Body of pancreas (tissue), 4 donors: ENCODE data around the gene DDAH2. TPM values are rescaled to one million over a fixed set of nuclear protein-coding genes. Genes with fewer than 3 reads are reported as not detected.

Experiments
- ATAC-seq: fragments of 150-250 bp; one replicate; pipeline ENCODE4 v1.9.1; 2016
- DNase-seq, 4 donors: peaks; one replicate each; pipeline ENCODE4 v3.0.0-alpha.2; 2019
- H3K27ac ChIP-seq, 4 donors: fragments of 200-600 bp; sonication (generic); 1 replicate in 3 of 4; 2 replicates in 1 of 4; pipeline versions ENCODE4 v1.5.1 to v1.6.1; 2016 to 2019; ENCODE audit warnings: mild to moderate bottlenecking in 1 of 4, mixed read lengths in 1 of 4, moderate library complexity in 1 of 4
- H3K27me3 ChIP-seq, 2 donors: fragments of 200-600 bp; sonication (generic); one replicate each; pipeline ENCODE4 v1.6.0; 2016; ENCODE audit warnings: mild to moderate bottlenecking in 1 of 2
- H3K36me3 ChIP-seq, 2 donors: fragments of 200-600 bp; sonication (generic); replicated peaks in 1 of 2; 2 replicates each; pipeline ENCODE4 v1.5.1; 2016; ENCODE audit warnings: low read depth in 2 of 2; ENCODE audit not compliant: insufficient read depth in 1 of 2
- H3K4me1 ChIP-seq: fragments of 200-600 bp; sonication (generic); one replicate; pipeline ENCODE4 v1.6.0; 2016
- H3K4me3 ChIP-seq, 2 donors: fragments of 200-600 bp; sonication (generic); 1 replicate in 1 of 2; 2 replicates in 1 of 2; pipeline ENCODE4 v1.5.1; 2016 to 2019
- H3K9me3 ChIP-seq, 3 donors: fragments of 200-600 bp; sonication (generic); 1 replicate in 2 of 3; 2 replicates in 1 of 3; pipeline ENCODE4 v1.5.1; 2016
- POLR2A ChIP-seq, 3 donors: fragments of 450-650 bp; IDR thresholded peaks; one replicate each; pipeline ENCODE4 v1.6.1; 2016; ENCODE audit warnings: antibody characterized with exemption in 3 of 3, mild to moderate bottlenecking in 2 of 3
- whole genome bisulfite sequencing, 2 donors: methylation state at CpG; one replicate each; pipeline ENCODE4 v1.1.5; 2017; 5-methylcytosine and 5-hydroxymethylcytosine counted together
- intact Hi-C: fragments of 100-400 bp; cut with DNase I; formaldehyde crosslinking; loops from one replicate; pipeline ENCODE4 v1.15.1; 2023
- total RNA-seq, 2 donors: library from RNA; depleted of rRNA; stranded (reverse); fragments of >200 nt; gene quantifications; one replicate each; pipeline ENCODE4 v1.1.0, GENCODE V29; 2016
- TF ChIP-seq, protein P1 (sequence below), 7 experiments: fragments of 450-650 bp in 4 of 7; fragments of 200-600 bp in 3 of 7; sonication (generic) in 3 of 7; IDR thresholded peaks; one replicate each; pipeline ENCODE4 v1.5.1; 2016 to 2019; ENCODE audit warnings: antibody characterized with exemption in 7 of 7

DDAH2 gene
- total RNA-seq, 2 donors from 2014 or later: 23.6 to 40.5 TPM

DNA sequence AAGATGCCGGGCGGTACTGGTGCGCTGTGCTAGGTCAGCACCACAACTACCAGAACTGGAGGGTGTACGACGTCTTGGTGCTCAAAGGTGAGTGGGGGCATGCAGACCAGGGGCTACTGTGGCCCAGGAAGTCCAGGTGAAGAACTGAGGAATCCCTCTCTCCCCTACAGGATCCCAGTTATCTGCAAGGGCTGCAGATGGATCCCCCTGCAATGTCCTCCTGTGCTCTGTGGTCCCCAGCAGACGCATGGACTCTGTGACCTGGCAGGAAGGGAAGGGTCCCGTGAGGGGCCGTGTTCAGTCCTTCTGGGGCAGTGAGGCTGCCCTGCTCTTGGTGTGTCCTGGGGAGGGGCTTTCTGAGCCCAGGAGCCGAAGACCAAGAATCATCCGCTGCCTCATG, 21.4 kb downstream of the DDAH2 start:
- no peaks in the 10 kb centered on the region for H3K27me3 ChIP-seq
- DNase-seq (no peak), ATAC-seq (no peak)
- H3K4me3 ChIP-seq: no peak overlapping the region
- WGBS, 2 donors: 73 to 88% methylated on average over 4 to 10 of the region's 10 CpGs
- TF ChIP-seq POLR2A (IDR thresholded peaks at IDR 0.05): no peak
- TF ChIP-seq, protein P1, sequence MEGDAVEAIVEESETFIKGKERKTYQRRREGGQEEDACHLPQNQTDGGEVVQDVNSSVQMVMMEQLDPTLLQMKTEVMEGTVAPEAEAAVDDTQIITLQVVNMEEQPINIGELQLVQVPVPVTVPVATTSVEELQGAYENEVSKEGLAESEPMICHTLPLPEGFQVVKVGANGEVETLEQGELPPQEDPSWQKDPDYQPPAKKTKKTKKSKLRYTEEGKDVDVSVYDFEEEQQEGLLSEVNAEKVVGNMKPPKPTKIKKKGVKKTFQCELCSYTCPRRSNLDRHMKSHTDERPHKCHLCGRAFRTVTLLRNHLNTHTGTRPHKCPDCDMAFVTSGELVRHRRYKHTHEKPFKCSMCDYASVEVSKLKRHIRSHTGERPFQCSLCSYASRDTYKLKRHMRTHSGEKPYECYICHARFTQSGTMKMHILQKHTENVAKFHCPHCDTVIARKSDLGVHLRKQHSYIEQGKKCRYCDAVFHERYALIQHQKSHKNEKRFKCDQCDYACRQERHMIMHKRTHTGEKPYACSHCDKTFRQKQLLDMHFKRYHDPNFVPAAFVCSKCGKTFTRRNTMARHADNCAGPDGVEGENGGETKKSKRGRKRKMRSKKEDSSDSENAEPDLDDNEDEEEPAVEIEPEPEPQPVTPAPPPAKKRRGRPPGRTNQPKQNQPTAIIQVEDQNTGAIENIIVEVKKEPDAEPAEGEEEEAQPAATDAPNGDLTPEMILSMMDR (IDR thresholded peaks at IDR 0.05): no peak
- no peaks in the 10 kb centered on the region for H3K9me3 ChIP-seq
- no peaks in the 10 kb centered on the region for H3K36me3 ChIP-seq
- H3K4me1 ChIP-seq: peaks cover 6% of the 10 kb centered on the region
- no peak overlapping the region for H3K27ac ChIP-seq
- intact Hi-C loops: no loop called here

GRCh38 chr6:31706599-31706998, 22.5 kb downstream of the DDAH2 start, which contains the start of gene LY6G6F:
TSS of gene LY6G6F (plus strand) at chr6:31706866. CDS start at chr6:31706907, 41 bp downstream.
- WGBS, 2 donors: 29 to 37% methylated on average over 3 of the region's 3 CpGs

DNA sequence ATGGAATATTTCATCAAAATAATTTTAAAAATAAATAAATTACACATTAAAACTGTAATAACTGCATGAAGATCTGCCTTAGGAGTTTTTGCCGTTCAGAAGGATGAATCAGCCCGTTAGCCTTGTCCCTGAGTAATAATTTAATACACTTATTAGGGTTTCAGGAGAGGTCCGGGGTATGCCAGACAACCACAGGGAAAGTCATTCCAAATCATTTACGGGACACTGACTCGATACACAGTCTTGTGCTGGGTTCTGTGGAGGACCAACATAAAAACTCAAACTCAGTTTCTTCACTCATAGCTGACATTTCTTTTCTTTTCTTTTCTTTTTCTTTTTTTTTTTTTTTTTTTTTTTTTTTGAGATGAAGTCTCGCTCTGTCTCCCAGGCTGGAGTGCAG, 23.2 kb downstream of the DDAH2 start:
- no peaks in the 10 kb centered on the region for H3K27me3 ChIP-seq

More at GRCh38 chr6:31706599-31706998, 22.5 kb downstream of the DDAH2 start, which contains the start of gene LY6G6F:
- Histone ChIP-seq H3K27me3 (no peaks in the 10 kb centered on the region), H3K9me3 (no peaks in the 10 kb centered on the region), H3K36me3 (no peaks in the 10 kb centered on the region), H3K4me1 (peaks cover 13% of the 10 kb centered on the region), H3K27ac (no peak within 1 kb of the TSS), H3K4me3 (no peak within 1 kb of the TSS)
- no peak for ATAC-seq
- intact Hi-C loops: no loop called here
- DNase-seq: no peak
- TF ChIP-seq, protein P1 (IDR thresholded peaks at IDR 0.05): no peak
- TF ChIP-seq POLR2A (IDR thresholded peaks at IDR 0.05): no peak

GRCh38 chr6:31702819-31703716, 26.0 kb downstream of the DDAH2 start, which contains the start of gene ABHD16A:
TSS of gene ABHD16A (minus strand) at chr6:31703324. CDS start at chr6:31703281, 43 bp downstream.
- Histone ChIP-seq H3K4me3 (peak within 1 kb of the TSS; percentile 40 to 52), H3K4me1 (peaks cover 23% of the 10 kb centered on the region), H3K36me3 (no peaks in the 10 kb centered on the region), H3K27ac (peak within 1 kb of the TSS; percentile 90 to 97 (median 96)), H3K27me3 (no peaks in the 10 kb centered on the region), H3K9me3 (no peaks in the 10 kb centered on the region)
- WGBS, 2 donors: 0 to 1% methylated on average over 38 to 54 of the region's 54 CpGs
- DNase-seq (peak; percentile 98 to 100 (median 99)), ATAC-seq (peak; percentile 98)
- TF ChIP-seq, protein P1 (IDR thresholded peaks at IDR 0.05): peak in 3 of 7 experiments; percentile 17 to 31 (median 21)
- peak; percentile 87 to 98 (median 97) for TF ChIP-seq POLR2A (IDR thresholded peaks at IDR 0.05)
- intact Hi-C loops: no loop called here

More for the DNA sequence above, 23.2 kb downstream of the DDAH2 start:
- DNase-seq (no peak), ATAC-seq (no peak)
- Histone ChIP-seq H3K36me3 (no peaks in the 10 kb centered on the region), H3K4me3 (no peak overlapping the region), H3K27ac (no peak overlapping the region), H3K9me3 (no peaks in the 10 kb centered on the region), H3K4me1 (peaks cover 20% of the 10 kb centered on the region)
- intact Hi-C loops: no loop called here
- no peak for TF ChIP-seq POLR2A (IDR thresholded peaks at IDR 0.05)
- TF ChIP-seq, protein P1 (IDR thresholded peaks at IDR 0.05): no peak
- 73 to 81% methylated on average over 6 of the region's 6 CpGs for WGBS, 2 donors
